Loucy (cell line): ENCODE results near the gene PLXNA4.

ENCODE experiments used
- EZH2phosphoT487 ChIP-seq: fragments of 200-600 bp; IDR thresholded peaks from 2 replicates; pipeline ENCODE4 v1.6.1; 2018; ENCODE audit warnings: antibody characterized with exemption, mild to moderate bottlenecking, moderate library complexity, borderline replicate concordance
- TF ChIP-seq, protein P1 (sequence below): fragments of 200-600 bp; sonication (generic); conservative IDR thresholded peaks from 2 replicates; pipeline ENCODE4 v1.5.1; 2014; ENCODE audit warnings: mild to moderate bottlenecking, antibody characterized with exemption, low read length

GRCh38 chr7:132336797-132337196 is 239.5 kb downstream of the PLXNA4 start:
- TF ChIP-seq, protein P1, sequence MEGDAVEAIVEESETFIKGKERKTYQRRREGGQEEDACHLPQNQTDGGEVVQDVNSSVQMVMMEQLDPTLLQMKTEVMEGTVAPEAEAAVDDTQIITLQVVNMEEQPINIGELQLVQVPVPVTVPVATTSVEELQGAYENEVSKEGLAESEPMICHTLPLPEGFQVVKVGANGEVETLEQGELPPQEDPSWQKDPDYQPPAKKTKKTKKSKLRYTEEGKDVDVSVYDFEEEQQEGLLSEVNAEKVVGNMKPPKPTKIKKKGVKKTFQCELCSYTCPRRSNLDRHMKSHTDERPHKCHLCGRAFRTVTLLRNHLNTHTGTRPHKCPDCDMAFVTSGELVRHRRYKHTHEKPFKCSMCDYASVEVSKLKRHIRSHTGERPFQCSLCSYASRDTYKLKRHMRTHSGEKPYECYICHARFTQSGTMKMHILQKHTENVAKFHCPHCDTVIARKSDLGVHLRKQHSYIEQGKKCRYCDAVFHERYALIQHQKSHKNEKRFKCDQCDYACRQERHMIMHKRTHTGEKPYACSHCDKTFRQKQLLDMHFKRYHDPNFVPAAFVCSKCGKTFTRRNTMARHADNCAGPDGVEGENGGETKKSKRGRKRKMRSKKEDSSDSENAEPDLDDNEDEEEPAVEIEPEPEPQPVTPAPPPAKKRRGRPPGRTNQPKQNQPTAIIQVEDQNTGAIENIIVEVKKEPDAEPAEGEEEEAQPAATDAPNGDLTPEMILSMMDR = no peak
- TF ChIP-seq EZH2phosphoT487 = no peak
